HL-60 (cell line): ENCODE data around the gene PROS1.

Experiments used
- GABPA ChIP-seq: IDR thresholded peaks from 2 replicates; pipeline ENCODE4 v1.6.1; 2012; ENCODE audit warnings: low read depth
- POLR2AphosphoS5 ChIP-seq: IDR thresholded peaks from 2 replicates; pipeline ENCODE4 v1.6.1; 2012; ENCODE audit warnings: low read depth
- SPI1 ChIP-seq: IDR thresholded peaks from 2 replicates; pipeline ENCODE4 v1.6.1; 2012; ENCODE audit warnings: low read depth, mild to moderate bottlenecking, borderline replicate concordance
- TF ChIP-seq, protein P1 (sequence below): IDR thresholded peaks from one replicate; pipeline ENCODE4 v1.5.1; 2011; ENCODE audit warnings: low read length, control low read depth, inconsistent platforms; ENCODE audit not compliant: insufficient read depth

DNA sequence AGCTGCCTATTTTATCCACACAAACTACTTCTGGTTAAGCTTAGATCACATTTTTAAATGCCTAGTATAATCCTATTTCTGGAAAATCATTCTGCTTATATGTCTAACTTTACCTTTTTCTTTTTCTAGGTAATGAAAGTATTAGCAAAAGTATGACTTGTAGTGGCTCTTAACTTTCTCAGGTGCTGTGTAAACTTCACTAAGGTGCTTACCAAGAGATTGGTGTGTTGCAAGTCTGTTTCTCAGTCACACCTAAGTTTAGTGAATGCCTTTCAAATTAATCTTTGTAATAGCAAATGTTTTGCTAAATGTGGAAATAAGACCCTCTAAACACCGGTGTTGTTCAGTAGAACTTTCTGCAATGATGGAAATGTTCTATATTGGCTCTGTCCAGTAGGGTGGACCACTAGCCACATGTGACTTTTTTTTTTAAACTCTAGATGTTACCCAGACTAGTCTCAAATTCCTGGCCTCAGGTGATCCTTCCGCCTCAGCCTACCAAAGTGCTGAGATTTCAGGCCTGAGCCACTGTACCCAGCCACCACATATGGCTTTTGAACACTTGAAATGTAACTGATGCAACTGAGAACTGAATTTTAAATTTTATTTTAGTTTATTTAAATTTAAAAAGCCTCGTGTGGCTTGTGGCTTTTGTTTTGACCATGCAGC lies 28.3 kb upstream of the PROS1 start:
- TF ChIP-seq, protein P1, sequence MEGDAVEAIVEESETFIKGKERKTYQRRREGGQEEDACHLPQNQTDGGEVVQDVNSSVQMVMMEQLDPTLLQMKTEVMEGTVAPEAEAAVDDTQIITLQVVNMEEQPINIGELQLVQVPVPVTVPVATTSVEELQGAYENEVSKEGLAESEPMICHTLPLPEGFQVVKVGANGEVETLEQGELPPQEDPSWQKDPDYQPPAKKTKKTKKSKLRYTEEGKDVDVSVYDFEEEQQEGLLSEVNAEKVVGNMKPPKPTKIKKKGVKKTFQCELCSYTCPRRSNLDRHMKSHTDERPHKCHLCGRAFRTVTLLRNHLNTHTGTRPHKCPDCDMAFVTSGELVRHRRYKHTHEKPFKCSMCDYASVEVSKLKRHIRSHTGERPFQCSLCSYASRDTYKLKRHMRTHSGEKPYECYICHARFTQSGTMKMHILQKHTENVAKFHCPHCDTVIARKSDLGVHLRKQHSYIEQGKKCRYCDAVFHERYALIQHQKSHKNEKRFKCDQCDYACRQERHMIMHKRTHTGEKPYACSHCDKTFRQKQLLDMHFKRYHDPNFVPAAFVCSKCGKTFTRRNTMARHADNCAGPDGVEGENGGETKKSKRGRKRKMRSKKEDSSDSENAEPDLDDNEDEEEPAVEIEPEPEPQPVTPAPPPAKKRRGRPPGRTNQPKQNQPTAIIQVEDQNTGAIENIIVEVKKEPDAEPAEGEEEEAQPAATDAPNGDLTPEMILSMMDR = no peak
- TF ChIP-seq POLR2AphosphoS5 (no peak), GABPA (no peak), SPI1 (no peak)
